DLD1 (cell line): ENCODE results near the gene PNMA8C.
"Not testable (repeated sequence)": the region's sequence is repeated elsewhere in the genome, so short reads cannot be mapped to it uniquely, and the experiment has no call there.

ENCODE experiments used
- in situ Hi-C: cut with HindIII; loops from 2 replicates; pipeline ENCODE4 v1.10.0; 2017; ENCODE audit warnings: low sequenced_read_pairs

The PNMA8C gene

GRCh38 chr19:46412650-46413261 lies 16.0 kb downstream of the PNMA8C start:
- in situ Hi-C loops, result no loop called here

GRCh38 chr19:46411925-46412649 lies 16.6 kb downstream of the PNMA8C start:
- in situ Hi-C loops, result no loop called here

- in situ Hi-C loops, result no loop called here
Observed at GRCh38 chr19:46411088-46411924, 17.4 kb downstream of the PNMA8C start.

- in situ Hi-C loops, result no loop called here
Observed at GRCh38 chr19:46410205-46411087, 18.3 kb downstream of the PNMA8C start.

GRCh38 chr19:46409191-46409590 lies 19.5 kb downstream of the PNMA8C start:
- in situ Hi-C loops, result no loop called here

- in situ Hi-C loops, result no loop called here
Observed at GRCh38 chr19:46408664-46409039, 20.1 kb downstream of the PNMA8C start.

- in situ Hi-C loops, result no loop called here
Observed at GRCh38 chr19:46407856-46408663, 20.7 kb downstream of the PNMA8C start.

- in situ Hi-C loops, result no loop called here
Observed at GRCh38 chr19:46406976-46407375, 21.8 kb downstream of the PNMA8C start.

- in situ Hi-C loops, result no loop called here
Observed at GRCh38 chr19:46404753-46405468, 23.8 kb downstream of the PNMA8C start.

- in situ Hi-C loops, result no loop called here
Observed at GRCh38 chr19:46404055-46404752, 24.5 kb downstream of the PNMA8C start.

GRCh38 chr19:46402725-46403124 lies 26.0 kb downstream of the PNMA8C start:
- in situ Hi-C loops, result no loop called here

GRCh38 chr19:46397801-46398479 lies 30.8 kb downstream of the PNMA8C start:
- in situ Hi-C loops, result not testable (repeated sequence)

GRCh38 chr19:46394402-46394797 lies 34.3 kb downstream of the PNMA8C start:
- in situ Hi-C loops, result no loop called here

GRCh38 chr19:46393456-46394401 lies 35.0 kb downstream of the PNMA8C start:
- in situ Hi-C loops, result no loop called here

GRCh38 chr19:46392837-46393236 lies 35.9 kb downstream of the PNMA8C start:
- in situ Hi-C loops, result no loop called here

- in situ Hi-C loops, result no loop called here
Observed at GRCh38 chr19:46392252-46392801, 36.4 kb downstream of the PNMA8C start.
